ENCODE measurements around the gene KRTCAP2. TPM values are rescaled to one million over a fixed set of nuclear protein-coding genes. Genes with fewer than 3 reads are reported as not detected.
"Not testable (repeated sequence)": the region's sequence is repeated elsewhere in the genome, so short reads cannot be mapped to it uniquely, and the experiment has no call there.

Gene KRTCAP2
- total and polyA plus RNA-seq, 2 experiments from 2014 or later = 191 to 440 TPM

DNA sequence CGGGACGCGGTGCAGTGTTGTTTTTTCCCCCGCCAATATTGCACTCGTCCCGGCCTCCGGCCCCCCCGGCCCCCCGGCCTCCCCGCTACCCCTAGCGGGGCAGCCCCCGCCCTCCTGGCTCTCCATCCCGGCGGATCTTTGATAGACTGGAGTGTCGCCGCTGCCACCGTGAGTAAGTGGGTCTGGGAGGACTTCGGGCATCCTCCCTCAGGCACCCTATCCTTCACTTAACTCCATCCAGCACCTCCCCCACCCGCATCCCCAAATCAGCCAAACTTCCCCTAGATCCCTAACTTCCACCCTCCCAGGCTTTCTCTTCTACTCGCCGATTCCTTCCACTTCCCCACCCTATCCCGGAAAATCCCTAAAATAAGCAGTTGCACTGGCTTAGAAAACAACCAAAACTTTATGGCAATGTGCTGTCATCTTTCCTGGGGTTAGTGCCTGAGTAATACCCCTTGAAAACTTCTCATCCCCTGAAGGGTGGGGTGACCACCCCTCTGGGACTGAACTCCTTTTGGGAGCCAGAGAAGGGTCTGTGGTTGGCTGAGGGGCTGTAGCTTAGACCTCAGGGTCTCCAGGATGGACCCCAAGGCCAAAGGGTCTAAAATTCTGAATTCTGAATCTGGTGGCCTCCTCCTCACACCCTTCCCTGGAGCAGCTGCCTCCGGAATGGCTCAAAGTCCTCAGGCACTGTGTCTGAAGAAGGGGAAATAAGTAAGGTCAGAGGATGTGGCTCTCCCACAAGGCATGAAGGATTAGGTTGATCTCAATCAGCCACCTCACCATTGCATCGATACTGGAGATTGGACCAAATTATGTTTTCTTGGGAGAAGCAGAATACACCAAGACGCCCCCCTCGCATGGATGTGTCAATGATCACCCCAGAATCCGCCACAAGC lies 22.3 kb upstream of the KRTCAP2 start:
- 29% methylated on average over 12 of the region's 27 CpGs for WGBS (ENCODE audit: low lambda C conversion rate, missing lambda C conversion rate)
- no peaks in the 10 kb centered on the region for H4K20me1 ChIP-seq (ENCODE audit: insufficient read depth, poor library complexity, severe bottlenecking)
- TF ChIP-seq EZH2 (IDR thresholded peaks at IDR 0.05; ENCODE audit: borderline replicate concordance) (no peak), EZH2phosphoT487 (IDR thresholded peaks at IDR 0.05; ENCODE audit: low read depth, severe bottlenecking, unreplicated experiment) (no peak)
- TF ChIP-seq, protein P1, sequence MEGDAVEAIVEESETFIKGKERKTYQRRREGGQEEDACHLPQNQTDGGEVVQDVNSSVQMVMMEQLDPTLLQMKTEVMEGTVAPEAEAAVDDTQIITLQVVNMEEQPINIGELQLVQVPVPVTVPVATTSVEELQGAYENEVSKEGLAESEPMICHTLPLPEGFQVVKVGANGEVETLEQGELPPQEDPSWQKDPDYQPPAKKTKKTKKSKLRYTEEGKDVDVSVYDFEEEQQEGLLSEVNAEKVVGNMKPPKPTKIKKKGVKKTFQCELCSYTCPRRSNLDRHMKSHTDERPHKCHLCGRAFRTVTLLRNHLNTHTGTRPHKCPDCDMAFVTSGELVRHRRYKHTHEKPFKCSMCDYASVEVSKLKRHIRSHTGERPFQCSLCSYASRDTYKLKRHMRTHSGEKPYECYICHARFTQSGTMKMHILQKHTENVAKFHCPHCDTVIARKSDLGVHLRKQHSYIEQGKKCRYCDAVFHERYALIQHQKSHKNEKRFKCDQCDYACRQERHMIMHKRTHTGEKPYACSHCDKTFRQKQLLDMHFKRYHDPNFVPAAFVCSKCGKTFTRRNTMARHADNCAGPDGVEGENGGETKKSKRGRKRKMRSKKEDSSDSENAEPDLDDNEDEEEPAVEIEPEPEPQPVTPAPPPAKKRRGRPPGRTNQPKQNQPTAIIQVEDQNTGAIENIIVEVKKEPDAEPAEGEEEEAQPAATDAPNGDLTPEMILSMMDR (IDR thresholded peaks at IDR 0.05; ENCODE audit: poor library complexity) = no peak
- H2AFZ ChIP-seq = no peak overlapping the region
- DNase-seq (ENCODE audit: low spot score) = no peak
- H3K79me2 ChIP-seq = no peaks in the 10 kb centered on the region
- H3K9me2 ChIP-seq (replicated peaks; ENCODE audit: insufficient read depth) = no peaks in the 10 kb centered on the region
- H3K9me3 ChIP-seq (ENCODE audit: low read depth) = no peaks in the 10 kb centered on the region
- peak overlapping the region; percentile 86 for H3K4me2 ChIP-seq
- no peaks in the 10 kb centered on the region for H3K36me3 ChIP-seq (replicated peaks; ENCODE audit: insufficient read depth, low read depth)
- peak overlapping the region; percentile 42 for H3K27ac ChIP-seq
- H3K27me3 ChIP-seq = no peaks in the 10 kb centered on the region
- H3K4me3 ChIP-seq = peak overlapping the region; percentile 46
- peaks cover 19% of the 10 kb centered on the region for H3K4me1 ChIP-seq (ENCODE audit: insufficient read depth)

DNA sequence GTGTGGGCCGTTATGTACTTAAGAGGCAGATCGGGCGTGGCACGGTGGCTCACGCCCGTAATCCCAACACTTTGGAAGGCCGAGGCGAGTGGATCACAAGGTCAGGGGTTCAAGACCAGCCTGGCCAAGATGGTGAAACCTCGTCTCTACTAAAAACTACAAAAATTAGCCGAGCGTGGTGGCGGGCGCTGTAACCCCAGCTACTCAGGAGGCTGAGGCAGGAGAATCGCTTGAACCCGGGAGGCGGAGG lies 20.8 kb upstream of the KRTCAP2 start:
- not testable (repeated sequence) for H3K9me2 ChIP-seq (replicated peaks; ENCODE audit: insufficient read depth); H3K36me3 ChIP-seq (replicated peaks; ENCODE audit: insufficient read depth, low read depth); H3K4me3 ChIP-seq; DNase-seq (ENCODE audit: low spot score); H3K27me3 ChIP-seq; H4K20me1 ChIP-seq (ENCODE audit: insufficient read depth, poor library complexity, severe bottlenecking); H3K79me2 ChIP-seq; H3K9me3 ChIP-seq (ENCODE audit: low read depth)
- H3K27ac ChIP-seq = peak overlapping the region; percentile 80
- WGBS (ENCODE audit: low lambda C conversion rate, missing lambda C conversion rate) = 5% methylated on average over 15 of the region's 16 CpGs
- H3K4me2 ChIP-seq = peak overlapping the region; percentile 86
- peak overlapping the region; percentile 38 for H2AFZ ChIP-seq
- peaks cover 19% of the 10 kb centered on the region for H3K4me1 ChIP-seq (ENCODE audit: insufficient read depth)

DNA sequence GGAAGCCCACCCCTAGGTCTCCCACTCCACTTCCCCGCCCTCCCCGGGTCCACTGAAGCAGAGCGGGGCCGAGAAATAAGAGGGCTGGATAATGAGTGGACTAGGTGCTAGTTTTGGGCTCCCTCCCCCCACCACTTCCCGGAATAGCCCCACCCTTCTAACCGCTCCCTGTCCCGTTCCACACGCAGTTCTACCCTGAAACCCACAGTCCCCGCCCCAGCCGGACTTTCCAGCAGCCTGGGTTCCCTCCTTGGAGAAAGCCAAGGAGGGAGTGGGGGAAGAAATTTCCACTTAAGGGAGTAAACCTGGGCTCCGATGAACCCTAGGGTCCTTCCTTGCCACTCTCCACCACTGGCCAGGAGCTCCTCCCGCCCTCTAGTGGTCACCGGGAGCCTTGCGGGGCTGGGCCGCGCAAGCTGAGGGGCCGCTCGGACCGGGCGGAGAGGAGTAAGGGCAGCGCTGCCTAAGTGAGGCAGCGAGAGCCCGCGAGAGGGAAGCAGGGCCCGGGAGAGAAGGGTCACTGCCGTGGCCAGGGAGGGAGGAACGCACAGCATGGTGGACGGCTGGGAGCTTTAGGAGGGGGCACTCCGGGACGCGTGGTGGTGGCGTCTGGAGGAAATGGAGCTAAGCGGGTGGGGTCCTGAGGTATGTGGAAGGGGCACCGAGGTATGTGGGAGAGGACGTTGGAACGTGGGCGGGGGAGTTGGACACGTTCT lies 20.3 kb upstream of the KRTCAP2 start:
- Histone ChIP-seq H3K27me3 (no peaks in the 10 kb centered on the region), H3K9me2 (replicated peaks; ENCODE audit: insufficient read depth) (no peaks in the 10 kb centered on the region), H2AFZ (peak overlapping the region; percentile 58), H3K27ac (peak overlapping the region; percentile 80), H3K9me3 (ENCODE audit: low read depth) (no peaks in the 10 kb centered on the region), H3K4me1 (ENCODE audit: insufficient read depth) (peaks cover 19% of the 10 kb centered on the region), H3K4me3 (peak overlapping the region; percentile 11), H3K36me3 (replicated peaks; ENCODE audit: insufficient read depth, low read depth) (no peaks in the 10 kb centered on the region), H4K20me1 (ENCODE audit: insufficient read depth, poor library complexity, severe bottlenecking) (no peaks in the 10 kb centered on the region), H3K4me2 (peak overlapping the region; percentile 86), H3K79me2 (no peaks in the 10 kb centered on the region)
- TF ChIP-seq, protein P1 (IDR thresholded peaks at IDR 0.05; ENCODE audit: poor library complexity) = peak; percentile 99
- no peak for TF ChIP-seq EZH2phosphoT487 (IDR thresholded peaks at IDR 0.05; ENCODE audit: low read depth, severe bottlenecking, unreplicated experiment)
- WGBS (ENCODE audit: low lambda C conversion rate, missing lambda C conversion rate) = 1% methylated on average over 34 of the region's 38 CpGs
- DNase-seq (ENCODE audit: low spot score) = peak; percentile 93

Data from hepatocyte (in vitro differentiated cells).